NCI-H1694 (cell line): Measurements from ENCODE around the gene FZR1.

Source experiments
- DNase-seq: peaks from one replicate; lab custom pipeline; 2025; lab: John Stamatoyannopoulos, UW

FZR1 gene

GRCh38 chr19:3531716-3532115 is 25.6 kb downstream of the FZR1 start:
- no peak for DNase-seq

- no peak for DNase-seq
These were observed 26.2 kb downstream of the FZR1 start for GRCh38 chr19:3532154-3532786.

- DNase-seq = no peak
These were observed 26.9 kb downstream of the FZR1 start for GRCh38 chr19:3533033-3533432.

GRCh38 chr19:3533563-3534216 is 27.6 kb downstream of the FZR1 start:
- no peak for DNase-seq

- DNase-seq = no peak
These were observed 28.5 kb downstream of the FZR1 start for GRCh38 chr19:3534375-3535234.

GRCh38 chr19:3535235-3535535 is 29.1 kb downstream of the FZR1 start:
- no peak for DNase-seq

GRCh38 chr19:3535563-3535965 is 29.5 kb downstream of the FZR1 start:
- DNase-seq = no peak

GRCh38 chr19:3535981-3536380 is 29.9 kb downstream of the FZR1 start:
- DNase-seq = no peak

GRCh38 chr19:3536429-3537100 is 30.5 kb downstream of the FZR1 start:
- no peak for DNase-seq

- no peak for DNase-seq
These were observed 31.0 kb downstream of the FZR1 start for GRCh38 chr19:3537101-3537437.

GRCh38 chr19:3537438-3538240 is 31.5 kb downstream of the FZR1 start:
- DNase-seq = no peak

GRCh38 chr19:3538258-3538929 is 32.3 kb downstream of the FZR1 start:
- DNase-seq = no peak

GRCh38 chr19:3538965-3539755 is 33.0 kb downstream of the FZR1 start, which contains the start of gene TEKTIP1:
Gene TEKTIP1, plus strand, starts transcription at chr19:3539174. Its CDS starts 4 bp downstream, at chr19:3539178.
- no peak for DNase-seq

- no peak for DNase-seq
These were observed 33.6 kb downstream of the FZR1 start for GRCh38 chr19:3539756-3540118.

- no peak for DNase-seq
These were observed 37.3 kb downstream of the FZR1 start for GRCh38 chr19:3543150-3544057.

- DNase-seq = no peak
These were observed 37.9 kb downstream of the FZR1 start for GRCh38 chr19:3544058-3544376.

- DNase-seq = no peak
These were observed 38.9 kb downstream of the FZR1 start for GRCh38 chr19:3544742-3545668.

- no peak for DNase-seq
These were observed 39.5 kb downstream of the FZR1 start for GRCh38 chr19:3545669-3546034.

GRCh38 chr19:3546119-3546518 is 40.0 kb downstream of the FZR1 start:
- DNase-seq = no peak
